Measurements from ENCODE around the gene KDM7A.

KDM7A gene

DNA sequence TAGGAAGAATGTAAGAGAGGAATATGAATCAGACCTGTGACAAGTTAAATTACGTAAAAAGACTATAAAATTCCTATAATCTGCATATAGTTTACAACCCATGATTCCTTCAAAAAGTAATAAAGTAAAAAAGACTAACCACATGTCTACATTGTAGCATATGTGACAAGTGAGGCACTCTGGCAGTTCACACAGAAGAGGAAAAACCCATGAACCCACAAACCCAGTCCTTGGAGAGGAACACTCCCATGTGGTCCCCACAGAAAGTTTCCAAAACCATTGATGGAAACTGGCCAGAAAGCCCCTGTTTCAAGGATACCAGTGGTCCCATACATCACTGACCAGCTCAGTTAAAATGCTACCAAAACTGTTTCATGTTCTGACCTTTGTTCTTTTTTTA lies 15.7 kb downstream of the KDM7A start:
- no peaks in the 10 kb centered on the region for H3K9me3 ChIP-seq (ENCODE audit: low read length)
- no peak overlapping the region for H2AFZ ChIP-seq (ENCODE audit: low read depth, low read length)
- no peak overlapping the region for H3K4me3 ChIP-seq (ENCODE audit: low read length)
- H3K27me3 ChIP-seq (ENCODE audit: insufficient read depth, low read length) = no peaks in the 10 kb centered on the region
- H3K36me3 ChIP-seq (ENCODE audit: insufficient read depth, low read length) = no peaks in the 10 kb centered on the region
- peaks cover 8% of the 10 kb centered on the region for H3K4me1 ChIP-seq (ENCODE audit: insufficient read depth, low read length)

DNA sequence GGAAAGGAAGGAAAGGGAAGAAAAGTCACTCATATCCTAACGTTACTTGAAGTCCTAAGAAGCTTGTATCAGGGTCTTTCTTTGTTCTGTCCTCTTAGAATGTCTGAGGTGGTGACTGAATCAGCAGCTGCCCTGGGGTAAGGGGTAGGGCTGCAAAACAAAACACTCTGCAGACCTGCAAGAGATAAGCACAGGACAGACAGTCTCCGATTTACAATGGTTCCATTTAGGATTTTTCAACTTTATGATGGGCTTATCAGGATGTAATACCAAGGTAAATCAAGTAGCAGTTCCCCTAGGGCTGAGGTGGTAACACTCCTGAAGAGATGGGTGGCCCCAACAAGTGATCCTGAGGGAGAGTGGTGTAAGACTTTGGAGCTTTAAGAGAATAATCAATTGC lies 16.5 kb downstream of the KDM7A start:
- H3K4me3 ChIP-seq (ENCODE audit: low read length) = no peak overlapping the region
- no peaks in the 10 kb centered on the region for H3K27me3 ChIP-seq (ENCODE audit: insufficient read depth, low read length)
- H3K4me1 ChIP-seq (ENCODE audit: insufficient read depth, low read length) = peaks cover 8% of the 10 kb centered on the region
- no peaks in the 10 kb centered on the region for H3K9me3 ChIP-seq (ENCODE audit: low read length)
- no peak overlapping the region for H2AFZ ChIP-seq (ENCODE audit: low read depth, low read length)
- no peaks in the 10 kb centered on the region for H3K36me3 ChIP-seq (ENCODE audit: insufficient read depth, low read length)

DNA sequence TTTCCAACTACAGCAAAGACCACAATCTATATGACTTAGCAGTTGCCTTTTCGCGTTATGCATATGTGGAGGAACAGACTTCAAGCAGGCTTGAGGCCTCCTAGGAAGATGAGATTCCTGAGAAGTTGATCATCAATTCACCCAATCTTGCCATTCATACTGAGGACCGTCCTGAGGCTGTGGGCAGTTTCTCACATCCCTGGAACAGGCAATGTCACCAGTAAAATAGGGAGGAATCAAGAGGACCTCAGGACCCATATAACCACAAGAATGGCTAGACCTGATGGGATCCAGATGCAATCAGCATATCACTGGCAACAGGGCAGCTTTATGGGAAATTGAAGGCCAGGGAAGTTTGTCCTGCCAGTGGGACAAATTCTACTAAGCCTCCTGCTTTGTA lies 17.3 kb downstream of the KDM7A start:
- no peak overlapping the region for H3K4me3 ChIP-seq (ENCODE audit: low read length)
- H3K36me3 ChIP-seq (ENCODE audit: insufficient read depth, low read length) = no peaks in the 10 kb centered on the region
- H2AFZ ChIP-seq (ENCODE audit: low read depth, low read length) = no peak overlapping the region
- H3K9me3 ChIP-seq (ENCODE audit: low read length) = no peaks in the 10 kb centered on the region
- H3K27me3 ChIP-seq (ENCODE audit: insufficient read depth, low read length) = no peaks in the 10 kb centered on the region
- peaks cover 8% of the 10 kb centered on the region for H3K4me1 ChIP-seq (ENCODE audit: insufficient read depth, low read length)

DNA sequence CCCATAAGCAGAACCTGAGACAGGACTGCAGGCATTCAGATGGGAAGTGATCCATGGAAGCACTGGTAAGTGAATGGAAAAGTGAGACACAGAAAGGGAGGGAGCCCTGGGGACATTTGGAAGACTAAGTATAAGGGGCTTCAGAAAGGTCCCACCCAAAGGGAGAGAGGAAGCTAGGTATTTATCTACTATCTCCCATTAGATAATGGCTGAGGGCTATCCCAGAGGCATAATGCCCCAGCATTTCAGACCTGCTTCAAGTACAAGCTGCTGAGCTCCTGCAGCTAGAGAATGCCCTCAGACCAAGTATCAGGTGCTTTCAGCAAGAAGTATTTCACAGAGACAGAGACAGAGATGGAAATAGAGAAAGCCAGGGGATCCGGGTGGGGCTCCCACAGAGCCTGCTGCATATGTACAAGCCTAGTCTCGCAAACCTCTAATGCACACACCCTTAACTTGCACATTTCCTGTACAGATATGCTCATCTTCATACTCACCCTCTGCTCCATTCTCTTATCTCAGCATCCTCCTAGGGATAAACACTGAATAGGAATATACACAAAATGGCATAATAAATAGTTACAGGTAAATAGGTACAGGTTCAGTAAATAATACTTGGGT lies 20.2 kb downstream of the KDM7A start:
- H3K4me1 ChIP-seq (ENCODE audit: insufficient read depth, low read length) = peaks cover 8% of the 10 kb centered on the region
- no peaks in the 10 kb centered on the region for H3K9me3 ChIP-seq (ENCODE audit: low read length)
- no peaks in the 10 kb centered on the region for H3K27me3 ChIP-seq (ENCODE audit: insufficient read depth, low read length)
- H3K4me3 ChIP-seq (ENCODE audit: low read length) = no peak overlapping the region
- H2AFZ ChIP-seq (ENCODE audit: low read depth, low read length) = no peak overlapping the region
- H3K36me3 ChIP-seq (ENCODE audit: insufficient read depth, low read length) = no peaks in the 10 kb centered on the region

DNA sequence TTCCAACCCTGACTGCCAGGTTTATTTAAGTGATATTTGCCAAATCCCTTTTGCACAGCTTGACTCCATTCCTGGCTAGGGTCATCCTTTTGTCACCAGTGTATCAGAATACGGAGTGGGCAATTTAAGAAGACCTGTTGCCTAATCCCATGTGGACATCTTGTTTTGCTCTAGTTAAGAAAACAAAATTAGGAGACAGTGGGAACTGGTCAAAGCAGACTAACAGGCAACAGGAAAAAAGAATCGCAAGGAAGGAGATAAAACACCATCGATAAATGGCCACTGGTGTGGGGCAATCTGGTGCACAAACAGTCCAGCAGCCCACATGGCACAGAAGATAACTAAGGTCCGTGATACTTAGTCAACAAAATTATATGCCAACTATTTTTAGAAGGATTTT lies 21.4 kb downstream of the KDM7A start:
- Histone ChIP-seq H3K27me3 (ENCODE audit: insufficient read depth, low read length) (no peaks in the 10 kb centered on the region), H3K9me3 (ENCODE audit: low read length) (no peaks in the 10 kb centered on the region), H3K4me3 (ENCODE audit: low read length) (no peak overlapping the region), H3K4me1 (ENCODE audit: insufficient read depth, low read length) (peaks cover 4% of the 10 kb centered on the region), H3K36me3 (ENCODE audit: insufficient read depth, low read length) (no peaks in the 10 kb centered on the region), H2AFZ (ENCODE audit: low read depth, low read length) (no peak overlapping the region)

DNA sequence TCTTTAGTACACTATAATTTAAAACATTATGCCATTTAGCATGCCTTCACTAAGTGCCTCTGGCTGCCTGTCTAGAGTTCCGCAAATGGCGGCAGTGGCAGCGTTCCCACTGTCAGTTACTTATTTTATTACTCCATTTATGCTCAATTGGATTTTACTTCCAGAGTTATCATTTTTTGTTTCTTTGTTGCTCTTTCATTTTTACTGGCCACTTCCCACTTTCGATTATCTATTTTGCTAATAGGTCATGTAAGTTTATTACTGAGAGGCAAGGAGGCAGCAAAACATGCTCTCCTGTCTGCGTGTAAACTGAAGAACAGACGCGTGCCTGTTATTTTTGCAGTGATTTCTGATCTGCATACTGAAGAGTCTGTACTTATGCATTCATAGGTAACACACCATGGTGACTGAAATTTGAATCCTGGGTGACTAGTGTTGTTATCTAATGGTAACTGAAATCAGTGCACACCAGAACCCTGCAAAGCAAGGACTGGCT lies 23.1 kb downstream of the KDM7A start:
- H2AFZ ChIP-seq (ENCODE audit: low read depth, low read length) = no peak overlapping the region
- H3K27me3 ChIP-seq (ENCODE audit: insufficient read depth, low read length) = no peaks in the 10 kb centered on the region
- no peak overlapping the region for H3K4me3 ChIP-seq (ENCODE audit: low read length)
- no peaks in the 10 kb centered on the region for H3K4me1 ChIP-seq (ENCODE audit: insufficient read depth, low read length)
- no peaks in the 10 kb centered on the region for H3K36me3 ChIP-seq (ENCODE audit: insufficient read depth, low read length)
- no peaks in the 10 kb centered on the region for H3K9me3 ChIP-seq (ENCODE audit: low read length)

DNA sequence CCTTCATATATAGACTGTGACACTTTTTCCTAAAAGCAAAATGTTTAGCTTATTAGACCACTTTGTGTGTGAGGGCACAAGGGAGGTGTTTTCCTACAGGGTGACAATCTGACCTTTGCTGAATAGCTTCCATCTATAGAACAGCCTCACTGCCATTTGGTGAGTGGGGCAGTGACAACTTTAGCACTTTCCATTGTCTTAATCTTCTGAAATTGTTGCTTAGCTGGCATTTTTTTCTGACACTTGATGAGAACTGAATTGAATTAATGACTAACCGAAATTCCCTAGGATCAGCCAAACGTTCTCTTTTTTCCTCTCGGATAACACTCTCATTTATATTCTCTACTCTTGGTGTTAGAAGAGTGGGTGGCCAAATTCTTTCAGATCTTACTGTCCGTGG lies 30.2 kb downstream of the KDM7A start:
- H3K27me3 ChIP-seq (ENCODE audit: insufficient read depth, low read length) = no peaks in the 10 kb centered on the region

DNA sequence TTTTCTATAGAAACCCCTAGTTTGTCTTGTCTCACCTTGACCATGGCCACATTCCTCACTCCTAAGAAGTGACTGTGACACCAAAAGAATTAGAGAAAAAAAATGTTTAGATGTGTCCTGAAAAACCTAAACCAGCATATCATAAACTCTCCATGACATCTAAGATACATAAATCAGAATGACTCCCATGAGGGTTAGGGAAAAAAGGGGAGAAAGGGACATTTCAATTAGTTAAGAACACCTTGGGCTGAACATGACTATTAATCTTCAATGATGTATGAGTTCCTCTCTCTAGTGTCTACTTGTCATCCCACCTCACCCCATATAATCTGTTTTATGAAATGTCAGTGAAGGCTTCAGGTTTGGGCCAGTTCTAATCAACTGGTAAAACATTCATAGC lies 31.1 kb downstream of the KDM7A start:
- H3K27me3 ChIP-seq (ENCODE audit: insufficient read depth, low read length) = no peaks in the 10 kb centered on the region
- H3K4me3 ChIP-seq (ENCODE audit: low read length) = no peak overlapping the region
- H3K36me3 ChIP-seq (ENCODE audit: insufficient read depth, low read length) = no peaks in the 10 kb centered on the region
- H3K9me3 ChIP-seq (ENCODE audit: low read length) = peaks cover 4% of the 10 kb centered on the region
- H2AFZ ChIP-seq (ENCODE audit: low read depth, low read length) = no peak overlapping the region
- H3K4me1 ChIP-seq (ENCODE audit: insufficient read depth, low read length) = peaks cover 29% of the 10 kb centered on the region

More for the DNA sequence above, 30.2 kb downstream of the KDM7A start:
- Histone ChIP-seq H2AFZ (ENCODE audit: low read depth, low read length) (no peak overlapping the region), H3K9me3 (ENCODE audit: low read length) (peaks cover 4% of the 10 kb centered on the region), H3K4me1 (ENCODE audit: insufficient read depth, low read length) (peaks cover 29% of the 10 kb centered on the region), H3K36me3 (ENCODE audit: insufficient read depth, low read length) (no peaks in the 10 kb centered on the region), H3K4me3 (ENCODE audit: low read length) (no peak overlapping the region)

DNA sequence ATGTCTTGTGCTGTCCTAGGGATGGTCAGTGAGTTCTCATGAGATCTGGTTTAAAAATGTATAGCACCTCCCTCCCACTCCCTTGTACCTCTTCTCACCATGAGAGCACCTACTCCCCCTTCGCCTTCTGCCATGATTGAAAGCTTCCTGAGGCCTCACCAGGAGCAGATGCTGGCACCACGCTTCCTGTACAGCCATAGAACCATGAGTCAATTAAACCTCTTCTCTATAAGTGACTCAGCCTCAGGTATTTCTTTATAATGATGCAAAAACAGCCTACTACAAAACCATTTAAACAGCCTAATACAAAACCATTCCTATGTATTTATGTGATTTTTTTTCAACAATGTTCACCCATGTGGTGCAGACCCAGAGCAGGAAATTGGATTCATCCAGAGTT lies 32.0 kb downstream of the KDM7A start:
- no peak overlapping the region for H3K4me3 ChIP-seq (ENCODE audit: low read length)
- H3K27me3 ChIP-seq (ENCODE audit: insufficient read depth, low read length) = no peaks in the 10 kb centered on the region
- H3K36me3 ChIP-seq (ENCODE audit: insufficient read depth, low read length) = no peaks in the 10 kb centered on the region
- no peak overlapping the region for H2AFZ ChIP-seq (ENCODE audit: low read depth, low read length)
- H3K9me3 ChIP-seq (ENCODE audit: low read length) = peaks cover 5% of the 10 kb centered on the region
- H3K4me1 ChIP-seq (ENCODE audit: insufficient read depth, low read length) = peaks cover 29% of the 10 kb centered on the region

DNA sequence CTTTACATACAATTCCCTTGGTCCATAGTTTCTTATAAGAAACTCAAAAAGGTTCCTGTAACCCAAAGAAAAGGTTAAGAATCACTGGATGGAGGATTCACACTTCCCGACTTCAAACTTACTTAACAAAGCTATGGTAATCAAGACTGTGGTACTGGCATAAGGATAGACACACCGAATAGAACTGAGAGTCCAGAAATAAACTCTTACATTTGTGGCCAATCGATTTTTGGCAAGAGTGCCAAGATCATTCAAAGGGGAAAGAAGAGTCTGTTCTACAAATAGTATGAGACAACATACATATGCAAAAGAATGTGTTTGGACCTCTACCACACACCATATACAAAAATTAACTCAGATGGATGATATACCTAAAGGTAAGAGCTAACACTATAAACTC lies 32.8 kb downstream of the KDM7A start:
- H3K27me3 ChIP-seq (ENCODE audit: insufficient read depth, low read length) = no peaks in the 10 kb centered on the region
- peaks cover 29% of the 10 kb centered on the region for H3K4me1 ChIP-seq (ENCODE audit: insufficient read depth, low read length)
- H3K9me3 ChIP-seq (ENCODE audit: low read length) = peaks cover 5% of the 10 kb centered on the region
- no peak overlapping the region for H2AFZ ChIP-seq (ENCODE audit: low read depth, low read length)
- H3K36me3 ChIP-seq (ENCODE audit: insufficient read depth, low read length) = no peaks in the 10 kb centered on the region
- H3K4me3 ChIP-seq (ENCODE audit: low read length) = no peak overlapping the region

DNA sequence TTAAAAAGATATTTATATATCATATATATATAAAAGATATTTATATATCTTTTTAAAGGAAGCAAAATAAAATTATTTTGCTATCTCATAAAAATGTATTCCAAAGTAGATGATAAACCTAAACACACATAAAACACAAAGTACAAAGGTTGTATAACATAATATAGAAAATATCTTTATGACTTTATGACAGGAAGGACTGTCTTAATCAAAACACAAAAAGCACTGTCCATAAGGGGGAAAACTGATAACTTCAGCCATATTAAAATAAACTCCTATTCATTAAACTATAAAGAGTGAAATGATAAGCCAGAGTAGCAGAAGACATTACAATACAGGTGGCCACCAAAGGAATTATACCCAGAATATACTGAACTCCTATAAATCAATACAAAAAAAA lies 34.8 kb downstream of the KDM7A start:
- H3K36me3 ChIP-seq (ENCODE audit: insufficient read depth, low read length) = peaks cover 1% of the 10 kb centered on the region
- peaks cover 15% of the 10 kb centered on the region for H3K4me1 ChIP-seq (ENCODE audit: insufficient read depth, low read length)
- H3K9me3 ChIP-seq (ENCODE audit: low read length) = peaks cover 5% of the 10 kb centered on the region
- H3K27me3 ChIP-seq (ENCODE audit: insufficient read depth, low read length) = no peaks in the 10 kb centered on the region
- H2AFZ ChIP-seq (ENCODE audit: low read depth, low read length) = no peak overlapping the region
- no peak overlapping the region for H3K4me3 ChIP-seq (ENCODE audit: low read length)

DNA sequence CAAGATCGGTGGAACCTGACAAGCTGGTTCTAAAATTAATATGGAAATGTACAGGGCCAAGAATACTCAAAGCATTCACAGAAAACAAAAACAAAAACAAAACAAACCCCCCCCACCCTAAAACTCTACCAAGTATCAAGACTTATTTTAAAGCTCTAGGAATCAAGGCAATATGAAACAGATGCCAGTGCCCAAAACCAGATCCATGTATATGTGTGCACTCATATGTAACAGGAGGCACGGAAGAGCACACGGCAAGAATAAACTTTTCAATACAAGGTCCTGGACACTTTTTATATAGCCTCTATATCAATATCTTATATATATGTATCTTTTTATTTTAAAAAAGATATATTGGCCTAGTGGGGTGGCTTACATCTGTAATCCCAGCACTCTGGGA lies 35.5 kb downstream of the KDM7A start:
- Histone ChIP-seq H3K4me1 (ENCODE audit: insufficient read depth, low read length) (peaks cover 7% of the 10 kb centered on the region), H2AFZ (ENCODE audit: low read depth, low read length) (no peak overlapping the region), H3K9me3 (ENCODE audit: low read length) (peaks cover 5% of the 10 kb centered on the region), H3K4me3 (ENCODE audit: low read length) (no peak overlapping the region), H3K27me3 (ENCODE audit: insufficient read depth, low read length) (no peaks in the 10 kb centered on the region), H3K36me3 (ENCODE audit: insufficient read depth, low read length) (peaks cover 1% of the 10 kb centered on the region)

DNA sequence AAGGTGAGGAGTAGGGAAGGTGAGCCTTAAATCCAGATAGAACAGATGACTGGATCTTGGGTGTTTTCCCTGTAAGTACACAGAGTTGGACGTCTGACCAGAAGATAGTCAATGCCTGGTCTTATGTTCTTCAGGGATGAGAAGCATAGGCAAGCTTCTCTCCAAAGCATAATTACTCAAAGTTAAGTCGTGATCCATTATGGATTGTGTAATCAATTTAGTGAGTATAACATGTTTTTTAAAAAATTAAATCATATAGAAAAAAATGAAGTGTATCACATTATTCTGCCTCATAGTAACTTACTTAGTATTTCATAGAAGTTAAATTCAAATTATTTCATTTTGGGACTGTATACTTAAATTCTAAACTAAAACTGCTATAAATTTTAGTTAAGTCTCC lies 39.7 kb downstream of the KDM7A start:
- peaks cover 11% of the 10 kb centered on the region for H3K36me3 ChIP-seq (ENCODE audit: insufficient read depth, low read length)
- peaks cover 2% of the 10 kb centered on the region for H3K9me3 ChIP-seq (ENCODE audit: low read length)

DNA sequence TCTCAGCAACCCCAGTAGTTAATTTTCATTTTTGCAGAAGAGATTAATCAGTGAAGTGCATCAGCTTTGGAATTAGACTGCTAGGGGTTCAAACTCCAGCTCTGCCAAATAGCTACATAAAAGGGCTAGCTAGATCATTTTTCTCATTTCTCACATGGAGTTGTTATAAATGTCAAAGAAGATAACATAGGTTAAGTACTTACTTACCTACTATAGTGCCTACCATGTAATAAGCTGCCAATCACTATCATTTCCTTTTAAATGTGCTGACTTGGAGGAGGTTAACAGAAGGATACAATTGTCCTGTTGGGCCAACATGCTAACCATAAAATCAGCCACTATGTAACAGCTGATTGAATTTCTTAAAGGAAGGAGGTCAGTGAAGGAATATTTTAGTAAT lies 40.7 kb downstream of the KDM7A start:
- Histone ChIP-seq H3K27me3 (ENCODE audit: insufficient read depth, low read length) (no peaks in the 10 kb centered on the region), H3K4me3 (ENCODE audit: low read length) (no peak overlapping the region)

More for the DNA sequence above, 39.7 kb downstream of the KDM7A start:
- H3K4me1 ChIP-seq (ENCODE audit: insufficient read depth, low read length) = no peaks in the 10 kb centered on the region
- H3K27me3 ChIP-seq (ENCODE audit: insufficient read depth, low read length) = no peaks in the 10 kb centered on the region
- no peak overlapping the region for H3K4me3 ChIP-seq (ENCODE audit: low read length)
- no peak overlapping the region for H2AFZ ChIP-seq (ENCODE audit: low read depth, low read length)

More for the DNA sequence above, 40.7 kb downstream of the KDM7A start:
- H3K36me3 ChIP-seq (ENCODE audit: insufficient read depth, low read length) = peaks cover 18% of the 10 kb centered on the region
- H3K9me3 ChIP-seq (ENCODE audit: low read length) = peaks cover 2% of the 10 kb centered on the region
- no peak overlapping the region for H2AFZ ChIP-seq (ENCODE audit: low read depth, low read length)
- H3K4me1 ChIP-seq (ENCODE audit: insufficient read depth, low read length) = no peaks in the 10 kb centered on the region

Data from neuron (in vitro differentiated cells).